GM19023 (cell line): ENCODE data around the gene TEX261.

Source experiments
- ATAC-seq: cut with Tn5 transposase; IDR thresholded peaks from one replicate; pipeline ENCODE4 v1.9.1; 2021; ENCODE audit warnings: mild to moderate bottlenecking, moderate library complexity; ENCODE audit not compliant: unreplicated experiment

The TEX261 gene

DNA sequence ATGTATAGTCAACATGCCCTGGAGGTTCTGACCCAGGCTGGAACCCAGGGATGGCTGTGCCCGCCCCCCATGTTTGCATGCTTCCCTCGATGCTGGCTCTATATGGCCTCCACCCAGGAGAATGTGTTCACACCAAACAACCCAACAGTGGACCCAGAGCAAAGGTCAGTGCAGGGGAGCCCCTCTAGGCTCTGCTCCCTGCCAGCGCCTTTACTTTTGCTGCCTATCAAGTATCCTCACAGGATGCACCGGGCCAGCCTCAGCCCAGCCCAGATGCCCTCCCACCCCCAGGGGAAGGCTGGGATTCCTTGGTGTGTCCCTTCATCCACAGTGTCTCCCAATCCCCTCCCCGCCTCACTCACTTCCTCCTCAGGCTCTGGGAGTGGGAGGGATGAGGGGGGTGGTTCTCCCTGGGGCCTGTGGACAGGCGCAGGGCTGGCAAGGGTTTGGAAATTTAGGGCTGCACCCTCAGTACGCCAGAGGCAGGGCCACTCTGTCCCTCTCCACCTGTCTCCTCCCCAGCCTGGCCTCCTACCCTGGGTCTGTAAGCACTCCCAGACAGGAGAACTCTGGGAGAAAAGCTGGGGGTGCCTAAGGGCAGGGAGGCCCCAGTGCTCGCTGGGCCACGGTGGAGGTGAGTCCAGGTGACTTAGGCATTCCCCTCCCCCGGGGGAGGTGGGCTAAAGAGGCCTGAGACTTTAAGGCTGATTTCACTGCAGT is 56.6 kb downstream of the TEX261 start:
- no peak for ATAC-seq

DNA sequence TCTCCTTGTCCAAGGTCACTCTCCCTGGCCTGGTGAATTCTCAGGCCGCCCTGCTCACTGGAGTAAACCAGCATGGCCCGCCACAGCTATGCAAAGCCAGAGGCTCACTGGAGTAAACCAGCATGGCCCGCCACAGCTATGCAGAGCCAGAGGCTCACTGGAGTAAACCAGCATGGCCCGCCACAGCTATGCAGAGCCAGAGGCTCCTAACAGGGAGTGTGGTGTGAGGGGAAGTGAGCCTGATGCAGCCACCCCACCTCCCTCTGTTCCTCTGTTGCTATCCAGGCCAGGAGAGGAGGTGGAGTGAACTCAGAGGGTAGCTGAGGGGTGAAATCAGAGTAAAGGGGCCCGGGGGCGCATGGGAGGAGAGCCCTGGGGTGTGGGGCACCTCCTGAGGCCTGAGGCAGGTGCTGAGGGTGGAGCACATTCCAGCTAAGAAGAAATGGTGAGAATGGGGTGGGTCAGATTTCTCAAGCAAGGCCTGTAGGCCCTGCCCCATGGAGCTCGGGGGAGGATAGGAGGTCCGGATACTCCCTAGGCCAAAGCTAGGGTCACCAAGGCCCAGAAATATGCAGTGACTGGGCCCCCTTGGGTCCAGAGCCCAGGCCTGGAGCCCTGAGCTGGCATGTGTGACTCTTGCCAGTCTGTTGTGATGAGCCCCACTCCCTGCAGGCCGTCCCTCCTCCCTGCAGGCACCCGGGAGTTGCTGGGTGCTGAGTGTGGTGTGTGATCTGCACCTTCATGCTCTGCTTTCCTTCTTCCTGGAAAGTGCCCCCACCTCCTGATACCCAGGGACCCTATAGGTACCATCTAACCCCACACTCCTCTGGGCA is 57.5 kb downstream of the TEX261 start:
- ATAC-seq: no peak

DNA sequence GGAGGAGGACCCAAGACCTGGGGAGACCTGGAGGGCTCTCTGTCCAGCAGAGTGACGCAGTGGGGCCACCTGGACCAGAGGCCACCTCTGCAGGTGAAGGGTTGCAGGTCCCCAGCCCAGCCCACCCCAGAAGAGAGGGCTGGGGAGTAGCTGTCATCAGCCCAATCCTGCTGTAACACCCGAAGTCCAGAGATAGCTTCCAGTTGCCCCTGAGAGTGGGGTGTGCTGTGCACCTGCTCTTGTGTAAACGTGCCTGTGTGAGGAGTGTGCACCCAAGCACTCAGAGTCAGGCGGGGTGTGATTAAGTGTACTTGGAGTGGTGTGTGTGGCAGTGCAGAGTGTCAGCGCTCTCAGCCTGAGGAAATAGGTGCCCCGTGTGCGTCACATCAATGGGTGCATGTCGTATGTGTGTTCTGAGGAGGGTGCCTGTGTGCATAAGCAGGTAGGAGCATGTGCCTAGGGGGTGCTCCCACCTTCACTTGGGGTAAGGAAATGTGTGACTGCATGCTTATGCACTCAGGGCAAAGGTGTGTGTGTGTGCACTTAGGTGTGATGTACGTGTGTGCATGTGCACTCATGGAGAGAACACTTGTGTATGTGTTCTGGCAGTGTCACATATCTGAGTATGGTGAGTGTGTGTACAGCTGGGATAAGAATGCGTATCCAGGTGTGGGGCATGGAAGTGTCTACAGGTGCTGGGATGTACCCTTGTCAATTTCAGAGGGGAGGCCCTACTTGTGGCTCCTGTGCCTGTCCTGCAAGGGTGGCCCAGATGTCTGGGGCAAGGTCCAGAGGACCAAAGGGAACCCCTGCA is 58.3 kb downstream of the TEX261 start:
- no peak for ATAC-seq
